HG03039 (cell line): ENCODE data around the gene DDX49.

Source experiments
- ATAC-seq: cut with Tn5 transposase; IDR thresholded peaks from one replicate; pipeline ENCODE4 v1.9.1; 2021; ENCODE audit warnings: mild to moderate bottlenecking, moderate library complexity; ENCODE audit not compliant: unreplicated experiment

Gene DDX49

GRCh38 chr19:18969931-18970659 lies 50.6 kb downstream of the DDX49 start:
- ATAC-seq, result no peak

- no peak for ATAC-seq
Measured at GRCh38 chr19:18972301-18972811, 52.8 kb downstream of the DDX49 start.

- ATAC-seq, result no peak
Measured at GRCh38 chr19:18972851-18973250, 53.3 kb downstream of the DDX49 start.

GRCh38 chr19:18975011-18975410 lies 55.5 kb downstream of the DDX49 start:
- no peak for ATAC-seq

- ATAC-seq, result no peak
Measured at GRCh38 chr19:18975869-18976268, 56.4 kb downstream of the DDX49 start.
